ENCODE results near the gene GSE1.

DNA sequence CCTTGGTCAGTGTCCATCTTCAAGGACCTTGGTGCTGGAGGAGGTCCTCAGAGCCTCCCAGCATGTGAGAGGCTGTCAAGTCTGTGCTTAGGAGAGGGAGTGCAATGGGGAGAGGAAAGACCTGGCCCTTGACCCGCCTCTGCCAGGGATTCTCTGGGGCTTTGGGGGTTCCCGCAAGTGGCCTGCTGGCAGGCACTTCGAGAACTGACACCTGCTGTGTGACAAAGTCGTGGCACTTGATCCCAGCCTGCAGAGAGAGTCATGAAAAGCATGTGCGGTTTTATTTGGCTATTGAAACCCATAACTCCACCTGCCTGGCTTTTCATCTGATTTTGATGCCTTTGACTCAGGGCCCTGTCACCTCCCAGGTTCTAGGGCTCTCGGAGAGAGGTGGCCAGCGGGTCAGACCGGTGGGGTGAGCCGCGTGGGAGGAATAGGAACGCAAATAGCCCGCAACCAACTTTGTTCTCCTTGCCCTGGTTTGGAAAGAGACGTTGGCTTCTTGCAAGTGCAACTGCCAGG, 42.8 kb upstream of the GSE1 start:
- no peak for TF ChIP-seq EZH2 (IDR thresholded peaks at IDR 0.05; ENCODE audit: borderline replicate concordance)
- no peak for TF ChIP-seq CTCF (IDR thresholded peaks at IDR 0.05; ENCODE audit: poor library complexity)
- no peak for TF ChIP-seq EZH2phosphoT487 (IDR thresholded peaks at IDR 0.05; ENCODE audit: low read depth, severe bottlenecking, unreplicated experiment)
